NT2/D1 (cell line): ENCODE results near the gene PDE9A.

Source experiments
- DNase-seq: peaks from one replicate; pipeline ENCODE4 v3.0.0-alpha.2; 2011; ENCODE audit warnings: low read depth, low spot score
- H3K27me3 ChIP-seq: 2 replicates; pipeline ENCODE4 v1.6.0; 2011; ENCODE audit warnings: mild to moderate bottlenecking; ENCODE audit not compliant: insufficient read length, insufficient read depth
- H3K36me3 ChIP-seq: 2 replicates; pipeline ENCODE4 v1.6.1; 2011; ENCODE audit warnings: mild to moderate bottlenecking, low read length, mixed read lengths; ENCODE audit not compliant: insufficient read depth, insufficient read length
- H3K4me1 ChIP-seq: 2 replicates; pipeline ENCODE4 v1.5.1; 2011; ENCODE audit not compliant: insufficient read depth, insufficient read length
- H3K4me3 ChIP-seq: 2 replicates; pipeline ENCODE4 v1.5.1; 2011; ENCODE audit warnings: low read depth; ENCODE audit not compliant: insufficient read length
- H3K9ac ChIP-seq: 2 replicates; pipeline ENCODE4 v1.6.0; 2011; ENCODE audit warnings: low read depth; ENCODE audit not compliant: insufficient read length
- H3K9me3 ChIP-seq: 2 replicates; pipeline ENCODE4 v1.5.1; 2011; ENCODE audit warnings: mild to moderate bottlenecking, low read length; ENCODE audit not compliant: insufficient read depth
- SUZ12 ChIP-seq: IDR thresholded peaks from 2 replicates; pipeline ENCODE4 v1.6.1; 2011; ENCODE audit not compliant: insufficient read length, insufficient read depth; ENCODE audit errors: extremely low read depth
- YY1 ChIP-seq: IDR thresholded peaks from 2 replicates; pipeline ENCODE4 v1.6.1; 2011; ENCODE audit not compliant: insufficient read length, insufficient read depth
- ZNF274 ChIP-seq: IDR thresholded peaks from 2 replicates; pipeline ENCODE4 v1.6.1; 2011; ENCODE audit warnings: mild to moderate bottlenecking, low read depth, low read length

Gene PDE9A

GRCh38 chr21:42724226-42724920 lies 71.0 kb downstream of the PDE9A start:
- no peak for DNase-seq
- no peaks in the 10 kb centered on the region for H3K27me3 ChIP-seq
- H3K9ac ChIP-seq = no peak overlapping the region
- peaks cover 22% of the 10 kb centered on the region for H3K4me1 ChIP-seq
- TF ChIP-seq ZNF274 = no peak
- TF ChIP-seq SUZ12 = no peak
- no peak for TF ChIP-seq YY1
- no peak overlapping the region for H3K4me3 ChIP-seq
- no peaks in the 10 kb centered on the region for H3K36me3 ChIP-seq
- H3K9me3 ChIP-seq = 0 out of 2 replicates have a peak, but pooled peaks cover 1% of the 10 kb centered on the region

DNA sequence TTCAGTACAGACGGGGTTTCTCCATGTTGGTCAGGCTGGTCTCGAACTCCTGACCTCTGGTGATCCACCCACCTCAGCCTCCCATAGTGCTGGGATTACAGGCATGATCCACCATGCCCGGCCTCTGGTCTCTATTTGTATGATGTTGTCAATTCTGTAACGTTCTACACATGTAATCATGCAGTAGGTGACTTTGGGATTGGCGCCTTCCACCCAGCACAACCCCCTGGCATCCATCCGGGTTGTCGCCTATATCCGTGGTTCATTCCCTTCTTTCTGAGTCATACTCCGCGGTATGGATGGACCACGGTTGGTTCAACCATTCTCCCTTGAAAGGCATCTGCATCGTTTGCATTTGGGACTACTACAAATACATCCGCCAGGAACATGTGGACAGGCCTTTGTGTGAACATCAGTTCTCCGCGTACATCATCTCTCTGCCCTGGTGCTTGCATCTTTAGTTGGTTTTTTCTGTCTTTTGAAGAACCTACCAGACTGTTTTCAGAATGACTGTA lies 72.1 kb downstream of the PDE9A start:
- Histone ChIP-seq H3K36me3 (no peaks in the 10 kb centered on the region), H3K4me1 (peaks cover 22% of the 10 kb centered on the region), H3K9ac (no peak overlapping the region), H3K27me3 (no peaks in the 10 kb centered on the region), H3K9me3 (peaks cover 8% of the 10 kb centered on the region; the same call in 1 of the 2 replicates), H3K4me3 (no peak overlapping the region)
- TF ChIP-seq ZNF274 = no peak
- TF ChIP-seq YY1 = no peak
- no peak for TF ChIP-seq SUZ12
- DNase-seq = no peak

DNA sequence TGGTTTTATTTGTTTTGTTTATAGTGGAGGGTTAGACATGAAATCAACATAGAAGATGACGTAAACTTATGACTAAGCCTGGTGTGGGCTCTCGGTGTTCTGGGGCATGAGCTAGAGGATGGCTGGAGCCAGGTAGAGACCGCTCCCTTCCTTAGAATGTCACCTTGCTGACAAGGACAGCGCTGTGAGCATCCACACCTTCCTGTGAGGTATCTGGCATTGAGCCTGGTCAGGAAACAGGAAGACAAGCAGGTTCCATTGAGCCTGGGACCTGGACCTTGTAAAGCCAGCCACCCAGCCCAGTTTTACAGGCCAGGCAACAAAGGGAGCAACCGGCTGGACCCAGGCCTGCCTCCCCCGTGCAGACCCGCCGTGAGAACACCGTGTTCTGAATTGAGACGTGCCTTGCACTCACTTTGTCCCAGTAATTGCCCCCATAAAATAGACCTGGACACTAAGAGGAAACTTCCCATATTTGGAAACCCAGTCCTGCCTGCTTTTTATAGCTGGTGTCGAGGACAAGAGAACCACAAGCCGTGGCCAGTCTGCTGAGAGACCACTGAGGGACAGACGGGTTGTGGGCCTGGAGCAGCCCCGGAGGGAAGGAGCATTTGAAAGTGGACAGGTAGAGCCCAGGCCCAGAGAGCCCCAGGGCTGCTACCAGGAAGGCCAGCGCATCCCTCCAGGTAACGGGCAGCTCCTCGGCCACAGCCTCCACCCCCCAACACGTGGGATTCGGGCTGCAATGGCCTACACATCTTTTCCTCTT lies 78.0 kb downstream of the PDE9A start:
- no peak for TF ChIP-seq ZNF274
- TF ChIP-seq YY1 = no peak
- no peak for TF ChIP-seq SUZ12
- no peak overlapping the region for H3K9ac ChIP-seq
- peaks cover 8% of the 10 kb centered on the region; the same call in 1 of the 2 replicates for H3K9me3 ChIP-seq
- no peaks in the 10 kb centered on the region for H3K27me3 ChIP-seq
- H3K4me3 ChIP-seq = no peak overlapping the region
- peaks cover 34% of the 10 kb centered on the region for H3K36me3 ChIP-seq
- H3K4me1 ChIP-seq = peaks cover 7% of the 10 kb centered on the region
- DNase-seq = no peak

- Histone ChIP-seq H3K9me3 (peaks cover 8% of the 10 kb centered on the region; the same call in 1 of the 2 replicates), H3K4me3 (no peak overlapping the region), H3K27me3 (no peaks in the 10 kb centered on the region), H3K9ac (no peak overlapping the region), H3K4me1 (peaks cover 7% of the 10 kb centered on the region), H3K36me3 (peaks cover 40% of the 10 kb centered on the region)
- no peak for DNase-seq
- TF ChIP-seq ZNF274 = no peak
- no peak for TF ChIP-seq SUZ12
- TF ChIP-seq YY1 = no peak
Measured at GRCh38 chr21:42732033-42732410, 78.6 kb downstream of the PDE9A start.

DNA sequence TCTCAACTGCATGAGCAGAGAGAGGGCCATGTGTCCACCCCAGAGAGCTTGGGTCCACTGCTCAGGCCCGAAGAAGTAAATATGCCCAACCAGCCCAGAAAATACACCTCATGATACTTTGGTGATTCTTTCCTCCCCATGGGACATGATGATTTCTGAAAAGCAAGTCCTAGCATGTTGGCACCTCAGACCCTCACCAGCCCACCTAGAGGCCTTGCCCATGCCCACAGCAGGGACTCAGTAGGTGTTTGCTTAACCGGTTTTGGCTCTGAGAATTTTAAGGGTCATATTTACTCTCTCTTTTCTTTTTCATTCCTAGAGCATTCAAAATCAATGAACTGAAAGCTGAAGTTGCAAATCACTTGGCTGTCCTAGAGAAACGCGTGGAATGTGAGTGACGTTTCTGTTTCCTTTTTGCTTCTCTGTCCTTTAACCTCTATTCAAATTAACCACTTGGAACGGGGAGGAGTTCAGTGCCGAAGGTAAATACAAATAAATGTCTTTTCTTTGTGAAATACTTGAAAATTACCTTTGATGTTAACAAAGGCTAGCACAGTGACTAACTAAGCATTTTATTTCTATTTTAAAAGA lies 79.7 kb downstream of the PDE9A start:
- Histone ChIP-seq H3K36me3 (peaks cover 42% of the 10 kb centered on the region), H3K9me3 (peaks cover 8% of the 10 kb centered on the region; the same call in 1 of the 2 replicates), H3K4me1 (peaks cover 10% of the 10 kb centered on the region), H3K4me3 (no peak overlapping the region), H3K9ac (no peak overlapping the region), H3K27me3 (no peaks in the 10 kb centered on the region)
- TF ChIP-seq SUZ12 (no peak), ZNF274 (no peak), YY1 (no peak)
- DNase-seq = peak; percentile 27

DNA sequence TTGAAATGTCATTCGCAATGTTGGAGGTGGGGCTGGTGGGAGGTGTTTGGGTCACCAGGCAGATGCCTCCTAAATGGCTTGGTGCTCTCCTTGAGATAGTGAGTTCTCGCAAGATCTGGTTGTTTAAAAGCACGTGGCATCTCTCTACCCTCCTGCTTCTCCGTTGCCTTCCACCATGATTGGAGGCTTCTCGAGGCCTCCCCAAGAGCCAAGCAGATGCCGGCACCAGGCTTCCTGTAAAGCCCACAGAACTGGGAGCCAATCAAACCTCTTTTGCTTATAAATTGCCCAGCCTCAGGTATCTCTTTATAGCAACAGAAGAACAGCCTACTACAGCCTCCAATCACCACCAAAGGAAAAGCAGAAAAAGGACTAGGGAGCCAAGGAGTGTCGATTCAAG lies 80.5 kb downstream of the PDE9A start:
- TF ChIP-seq SUZ12 (no peak), ZNF274 (no peak)
- Histone ChIP-seq H3K27me3 (no peaks in the 10 kb centered on the region), H3K4me1 (peaks cover 13% of the 10 kb centered on the region), H3K4me3 (no peak overlapping the region), H3K36me3 (peaks cover 42% of the 10 kb centered on the region), H3K9ac (no peak overlapping the region), H3K9me3 (peaks cover 8% of the 10 kb centered on the region; the same call in 1 of the 2 replicates)
- DNase-seq = no peak

- no peak overlapping the region for H3K4me3 ChIP-seq
- DNase-seq = no peak
- TF ChIP-seq ZNF274 = no peak
- no peak for TF ChIP-seq YY1
- no peak for TF ChIP-seq SUZ12
Measured at GRCh38 chr21:42734323-42734971, 81.0 kb downstream of the PDE9A start.

More at GRCh38 chr21:42734323-42734971, 81.0 kb downstream of the PDE9A start:
- Histone ChIP-seq H3K9me3 (peaks cover 6% of the 10 kb centered on the region; the same call in 1 of the 2 replicates), H3K27me3 (no peaks in the 10 kb centered on the region), H3K4me1 (peaks cover 17% of the 10 kb centered on the region), H3K36me3 (peaks cover 43% of the 10 kb centered on the region), H3K9ac (no peak overlapping the region)
